Activated CD8-positive, alpha-beta T cell treated with anti-CD3 and anti-CD28 coated beads for 36 hours (primary cell): Measurements from ENCODE around the gene DEF6. TPM values are rescaled to one million over a fixed set of nuclear protein-coding genes. Genes with fewer than 3 reads are reported as not detected.

Experiments used
- ATAC-seq: fragments of 200-7000 bp; cut with Tn5 transposase; one replicate; pipeline ENCODE4 v1.10.0; 2021; ENCODE audit warnings: mild to moderate bottlenecking, moderate library complexity
- CTCF ChIA-PET: fragments of 350-600 bp; sonication (Branson Sonifier 250); formaldehyde crosslinking; loops from one replicate; lab custom pipeline; 2021; ENCODE audit warnings: antibody characterized with exemption; lab: Charles Lee
- POLR2A ChIA-PET: fragments of 350-600 bp; sonication (Branson Sonifier 250); formaldehyde crosslinking; loops from one replicate; lab custom pipeline; 2021; ENCODE audit warnings: antibody characterized with exemption; lab: Charles Lee
- DNase-seq: peaks from one replicate; pipeline ENCODE4 v3.0.0-alpha.2; 2020
- H3K27ac Mint-ChIP-seq: one replicate; pipeline ENCODE4 v1.8.0; 2021; ENCODE audit warnings: mild to moderate bottlenecking, mixed read lengths
- H3K27me3 Mint-ChIP-seq: one replicate; pipeline ENCODE4 v1.8.0; 2021; ENCODE audit warnings: mixed read lengths
- H3K36me3 Mint-ChIP-seq: one replicate; pipeline ENCODE4 v1.8.0; 2021; ENCODE audit warnings: low read depth, mixed read lengths
- H3K4me1 Mint-ChIP-seq: one replicate; pipeline ENCODE4 v1.8.0; 2021; ENCODE audit warnings: low read depth, mixed read lengths
- H3K4me3 Mint-ChIP-seq: one replicate; pipeline ENCODE4 v1.8.0; 2021; ENCODE audit warnings: mild to moderate bottlenecking, moderate library complexity, mixed read lengths
- H3K9me3 Mint-ChIP-seq: one replicate; pipeline ENCODE4 v1.8.0; 2021; ENCODE audit warnings: mixed read lengths
- intact Hi-C: fragments of 100-400 bp; cut with micrococcal nuclease; formaldehyde crosslinking; loops from one replicate; pipeline ENCODE4 v1.10.0; 2022
- total RNA-seq, 2 experiments: library from RNA; stranded (reverse); gene quantifications; one replicate each; pipeline ENCODE4 v1.2.3, GENCODE V29; 2021
- TF ChIP-seq, protein P1 (sequence below): fragments of 200-600 bp; IDR thresholded peaks from one replicate; pipeline ENCODE4 v1.8.0; 2022; ENCODE audit warnings: antibody characterized with exemption, mild to moderate bottlenecking

Gene DEF6
- total RNA-seq, 2 experiments from 2014 or later = 97.1 to 99.1 TPM

DNA sequence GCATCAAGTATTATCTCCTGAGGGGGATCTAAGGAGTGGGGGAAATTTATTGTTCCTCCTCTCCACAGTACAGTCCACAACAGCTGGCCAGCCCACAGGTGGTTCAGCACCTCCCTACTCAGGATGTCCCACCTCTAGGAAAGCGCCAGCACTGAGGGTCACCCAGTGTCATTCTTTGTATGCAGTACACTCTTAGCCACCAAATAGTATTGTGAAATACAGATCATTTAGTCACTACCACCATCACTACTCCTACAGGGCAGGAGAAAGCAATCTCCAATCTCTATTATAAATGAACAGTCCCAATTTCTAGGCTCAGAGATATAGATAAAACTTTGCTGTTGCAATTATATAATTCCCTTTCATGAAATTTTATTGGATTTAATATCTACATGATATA is 44.4 kb upstream of the DEF6 start:
- Mint-ChIP-seq H3K27me3 (no peaks in the 10 kb centered on the region), H3K9me3 (no peaks in the 10 kb centered on the region), H3K4me1 (peaks cover 9% of the 10 kb centered on the region), H3K36me3 (no peaks in the 10 kb centered on the region), H3K27ac (no peak overlapping the region), H3K4me3 (no peak overlapping the region)
- no peak for ATAC-seq
- intact Hi-C loops = no loop called here
- CTCF ChIA-PET = interaction anchor here (0.7 kb wide), 1 partner anchor 12 kb away, joined by 4 read pairs; no protein-coding TSS in a partner anchor
- TF ChIP-seq, protein P1, sequence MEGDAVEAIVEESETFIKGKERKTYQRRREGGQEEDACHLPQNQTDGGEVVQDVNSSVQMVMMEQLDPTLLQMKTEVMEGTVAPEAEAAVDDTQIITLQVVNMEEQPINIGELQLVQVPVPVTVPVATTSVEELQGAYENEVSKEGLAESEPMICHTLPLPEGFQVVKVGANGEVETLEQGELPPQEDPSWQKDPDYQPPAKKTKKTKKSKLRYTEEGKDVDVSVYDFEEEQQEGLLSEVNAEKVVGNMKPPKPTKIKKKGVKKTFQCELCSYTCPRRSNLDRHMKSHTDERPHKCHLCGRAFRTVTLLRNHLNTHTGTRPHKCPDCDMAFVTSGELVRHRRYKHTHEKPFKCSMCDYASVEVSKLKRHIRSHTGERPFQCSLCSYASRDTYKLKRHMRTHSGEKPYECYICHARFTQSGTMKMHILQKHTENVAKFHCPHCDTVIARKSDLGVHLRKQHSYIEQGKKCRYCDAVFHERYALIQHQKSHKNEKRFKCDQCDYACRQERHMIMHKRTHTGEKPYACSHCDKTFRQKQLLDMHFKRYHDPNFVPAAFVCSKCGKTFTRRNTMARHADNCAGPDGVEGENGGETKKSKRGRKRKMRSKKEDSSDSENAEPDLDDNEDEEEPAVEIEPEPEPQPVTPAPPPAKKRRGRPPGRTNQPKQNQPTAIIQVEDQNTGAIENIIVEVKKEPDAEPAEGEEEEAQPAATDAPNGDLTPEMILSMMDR = no peak
- POLR2A ChIA-PET = no interaction called here
- DNase-seq = no peak

- ATAC-seq = no peak
- H3K4me3 Mint-ChIP-seq = peak overlapping the region; percentile 94
- ChIA-PET POLR2A (interaction anchor here (0.9 to 2.2 kb wide), 4 partner anchors 10 to 370 kb away, joined by 4 to 7 read pairs (median 5); partner anchors contain the start of genes RPL10A and TAF11), CTCF (interaction anchor here (0.7 to 6.0 kb wide), 10 partner anchors 9 to 191 kb away, joined by 3 to 52 read pairs (median 4); partner anchors contain the start of gene DEF6)
- no peaks in the 10 kb centered on the region for H3K9me3 Mint-ChIP-seq
- intact Hi-C loops = no loop called here
- no peaks in the 10 kb centered on the region for H3K27me3 Mint-ChIP-seq
- peaks cover 36% of the 10 kb centered on the region for H3K4me1 Mint-ChIP-seq
- H3K36me3 Mint-ChIP-seq = no peaks in the 10 kb centered on the region
- peak overlapping the region; percentile 92 for H3K27ac Mint-ChIP-seq
- no peak for DNase-seq
- TF ChIP-seq, protein P1 = no peak
Observed at GRCh38 chr6:35258336-35258735, 39.3 kb upstream of the DEF6 start.

GRCh38 chr6:35258858-35259193 is 38.8 kb upstream of the DEF6 start:
- H3K4me3 Mint-ChIP-seq = peak overlapping the region; percentile 94
- TF ChIP-seq, protein P1 = no peak
- POLR2A ChIA-PET = interaction anchor here (0.9 to 2.2 kb wide), 6 partner anchors 10 to 371 kb away, joined by 3 to 7 read pairs (median 4); partner anchors contain the start of genes RPL10A and TAF11
- H3K27me3 Mint-ChIP-seq = no peaks in the 10 kb centered on the region
- DNase-seq (peak; percentile 62), ATAC-seq (peak; percentile 10)
- peak overlapping the region; percentile 92 for H3K27ac Mint-ChIP-seq
- H3K4me1 Mint-ChIP-seq = peaks cover 39% of the 10 kb centered on the region
- intact Hi-C loops = no loop called here
- CTCF ChIA-PET = interaction anchor here (0.7 to 6.0 kb wide), 9 partner anchors 9 to 190 kb away, joined by 3 to 52 read pairs (median 4); partner anchors contain the start of gene DEF6
- H3K9me3 Mint-ChIP-seq = no peaks in the 10 kb centered on the region
- H3K36me3 Mint-ChIP-seq = no peaks in the 10 kb centered on the region

GRCh38 chr6:35259194-35259947 is 38.2 kb upstream of the DEF6 start, which contains the start of gene ZNF76:
TSS of gene ZNF76 (plus strand) at chr6:35259735. CDS start at chr6:35281152, 21,417 bp downstream.
- DNase-seq (peak; percentile 94), ATAC-seq (peak; percentile 84)
- ChIA-PET CTCF (interaction anchor here (0.7 to 6.0 kb wide), 8 partner anchors 10 to 190 kb away, joined by 3 to 52 read pairs (median 4); partner anchors contain the start of gene DEF6), POLR2A (interaction anchor here (0.9 to 2.2 kb wide), 6 partner anchors 11 to 371 kb away, joined by 3 to 7 read pairs (median 4); partner anchors contain the start of genes RPL10A and TAF11)
- H3K27ac Mint-ChIP-seq = peak within 1 kb of the TSS; percentile 94
- H3K9me3 Mint-ChIP-seq = no peaks in the 10 kb centered on the region
- no peaks in the 10 kb centered on the region for H3K27me3 Mint-ChIP-seq
- peaks cover 44% of the 10 kb centered on the region for H3K4me1 Mint-ChIP-seq
- H3K36me3 Mint-ChIP-seq = no peaks in the 10 kb centered on the region
- intact Hi-C loops = no loop called here
- H3K4me3 Mint-ChIP-seq = peak within 1 kb of the TSS; percentile 94
- TF ChIP-seq, protein P1 = no peak
